Neural cell (in vitro differentiated cells): ENCODE measurements around the gene NLRP3. TPM values are rescaled to one million over a fixed set of nuclear protein-coding genes. Genes with fewer than 3 reads are reported as not detected.
"Not testable (repeated sequence)": the region's sequence is repeated elsewhere in the genome, so short reads cannot be mapped to it uniquely, and the experiment has no call there.

ENCODE experiments used
- H2AFZ ChIP-seq: fragments of 200-600, 300-800 bp; sonication (generic), shearing (Covaris generic); 2 replicates; pipeline ENCODE4 v1.6.0; 2014; ENCODE audit warnings: low read depth, mild to moderate bottlenecking, antibody characterized with exemption, low read length, moderate library complexity
- H3F3A ChIP-seq: fragments of 200-600 bp; shearing (Covaris generic); 2 replicates; pipeline ENCODE4 v1.6.1; 2016; ENCODE audit warnings: mild to moderate bottlenecking, moderate library complexity, mixed read lengths, antibody characterized with exemption, low read length; ENCODE audit not compliant: insufficient read depth, poor library complexity, severe bottlenecking
- H3K27ac ChIP-seq: fragments of 200-600, 300-800 bp; sonication (generic), shearing (Covaris generic); 2 replicates; pipeline ENCODE4 v1.5.1; 2014; ENCODE audit warnings: mild to moderate bottlenecking, low read length, moderate library complexity
- H3K27me3 ChIP-seq: fragments of 300-800, 200-600 bp; sonication (generic), shearing (Covaris generic); 2 replicates; pipeline ENCODE4 v1.6.0; 2014; ENCODE audit warnings: mild to moderate bottlenecking, low read depth, low read length, moderate library complexity; ENCODE audit not compliant: insufficient read depth
- H3K36me3 ChIP-seq: fragments of 300-800, 200-600 bp; sonication (generic), shearing (Covaris generic); 2 replicates; pipeline ENCODE4 v1.5.1; 2014; ENCODE audit warnings: mild to moderate bottlenecking, antibody characterized with exemption, low read length, moderate library complexity; ENCODE audit not compliant: insufficient read depth
- H3K4me2 ChIP-seq: fragments of 300-800, 200-600 bp; sonication (generic), shearing (Covaris generic); 2 replicates; pipeline ENCODE4 v1.6.0; 2014; ENCODE audit warnings: mild to moderate bottlenecking, low read length
- H3K4me3 ChIP-seq: fragments of 300-800, 200-600 bp; sonication (generic), shearing (Covaris generic); 2 replicates; pipeline ENCODE4 v1.5.1; 2014; ENCODE audit warnings: mild to moderate bottlenecking, low read length, moderate library complexity
- H3K79me2 ChIP-seq: fragments of 200-600 bp; shearing (Covaris generic); replicated peaks from 2 replicates; pipeline ENCODE4 v1.6.0; 2014; ENCODE audit warnings: mild to moderate bottlenecking, low read length, moderate library complexity; ENCODE audit not compliant: insufficient read depth
- H3K9ac ChIP-seq: fragments of 300-800, 200-600 bp; sonication (generic), shearing (Covaris generic); 2 replicates; pipeline ENCODE4 v1.6.1; 2016; ENCODE audit warnings: mild to moderate bottlenecking, low read length, mixed read lengths
- H3K9me2 ChIP-seq: fragments of 200-600 bp; shearing (Covaris generic); 2 replicates; pipeline ENCODE4 v1.6.1; 2016; ENCODE audit warnings: mild to moderate bottlenecking, low read length, mixed read lengths; ENCODE audit not compliant: insufficient read depth
- H3K9me3 ChIP-seq: fragments of 200-600, 300-800 bp; sonication (generic), shearing (Covaris generic); 2 replicates; pipeline ENCODE4 v1.6.1; 2016; ENCODE audit warnings: mild to moderate bottlenecking, mixed run types, low read length, moderate library complexity, mixed read lengths
- H4K20me1 ChIP-seq: fragments of 200-600 bp; shearing (Covaris generic); 2 replicates; pipeline ENCODE4 v1.6.1; 2016; ENCODE audit warnings: mild to moderate bottlenecking, mixed run types; ENCODE audit not compliant: insufficient read depth
- CTCF ChIP-seq: fragments of 450-650 bp; IDR thresholded peaks from 2 replicates; pipeline ENCODE4 v1.5.1; 2014; ENCODE audit warnings: antibody characterized with exemption, mild to moderate bottlenecking, moderate library complexity; ENCODE audit not compliant: poor library complexity, severe bottlenecking
- EP300 ChIP-seq: fragments of 450-650 bp; conservative IDR thresholded peaks from 2 replicates; pipeline ENCODE4 v1.6.1; 2014; ENCODE audit warnings: antibody characterized with exemption, mild to moderate bottlenecking, moderate library complexity; ENCODE audit not compliant: poor library complexity, severe bottlenecking
- EZH2 ChIP-seq: fragments of 200-600, 300-800 bp; shearing (Covaris generic), sonication (generic); IDR thresholded peaks from 2 replicates; pipeline ENCODE4 v1.6.1; 2014; ENCODE audit warnings: antibody characterized with exemption, low read length, borderline replicate concordance, mild to moderate bottlenecking; ENCODE audit not compliant: insufficient read depth, poor library complexity, severe bottlenecking
- MXI1 ChIP-seq: fragments of 450-650 bp; conservative IDR thresholded peaks from 2 replicates; pipeline ENCODE4 v1.6.1; 2014; ENCODE audit warnings: antibody characterized with exemption, mild to moderate bottlenecking; ENCODE audit not compliant: poor library complexity, severe bottlenecking
- POLR2AphosphoS5 ChIP-seq: IDR thresholded peaks from 2 replicates; pipeline ENCODE4 v1.6.1; 2012
- RAD21 ChIP-seq: fragments of 450-650 bp; conservative IDR thresholded peaks from 2 replicates; pipeline ENCODE4 v1.6.1; 2014; ENCODE audit warnings: antibody characterized with exemption, mild to moderate bottlenecking, moderate library complexity
- REST ChIP-seq: IDR thresholded peaks from 2 replicates; pipeline ENCODE4 v1.6.1; 2012; ENCODE audit warnings: borderline replicate concordance
- SMC3 ChIP-seq: fragments of 450-650 bp; conservative IDR thresholded peaks from 2 replicates; pipeline ENCODE4 v1.6.1; 2014; ENCODE audit warnings: antibody characterized with exemption, mild to moderate bottlenecking, moderate library complexity; ENCODE audit not compliant: poor library complexity
- TAF1 ChIP-seq: IDR thresholded peaks from 2 replicates; pipeline ENCODE4 v1.6.1; 2012; ENCODE audit warnings: low read depth
- polyA minus RNA-seq: library from RNA; depleted of rRNA, polyadenylated mRNA; stranded (reverse); fragments of >200 nt; gene quantifications from 2 replicates; pipeline ENCODE4 v1.2.3, GENCODE V29; 2014
- polyA plus RNA-seq: library from polyadenylated mRNA; depleted of rRNA; stranded (reverse); fragments of >200 nt; gene quantifications from 2 replicates; pipeline ENCODE4 v1.2.3, GENCODE V29; 2014

The NLRP3 gene
- polyA plus RNA-seq (0.36 and 0.82 TPM in 2 replicates), polyA minus RNA-seq (0.35 TPM in 1 of 2 replicates, not detected in the other)

DNA sequence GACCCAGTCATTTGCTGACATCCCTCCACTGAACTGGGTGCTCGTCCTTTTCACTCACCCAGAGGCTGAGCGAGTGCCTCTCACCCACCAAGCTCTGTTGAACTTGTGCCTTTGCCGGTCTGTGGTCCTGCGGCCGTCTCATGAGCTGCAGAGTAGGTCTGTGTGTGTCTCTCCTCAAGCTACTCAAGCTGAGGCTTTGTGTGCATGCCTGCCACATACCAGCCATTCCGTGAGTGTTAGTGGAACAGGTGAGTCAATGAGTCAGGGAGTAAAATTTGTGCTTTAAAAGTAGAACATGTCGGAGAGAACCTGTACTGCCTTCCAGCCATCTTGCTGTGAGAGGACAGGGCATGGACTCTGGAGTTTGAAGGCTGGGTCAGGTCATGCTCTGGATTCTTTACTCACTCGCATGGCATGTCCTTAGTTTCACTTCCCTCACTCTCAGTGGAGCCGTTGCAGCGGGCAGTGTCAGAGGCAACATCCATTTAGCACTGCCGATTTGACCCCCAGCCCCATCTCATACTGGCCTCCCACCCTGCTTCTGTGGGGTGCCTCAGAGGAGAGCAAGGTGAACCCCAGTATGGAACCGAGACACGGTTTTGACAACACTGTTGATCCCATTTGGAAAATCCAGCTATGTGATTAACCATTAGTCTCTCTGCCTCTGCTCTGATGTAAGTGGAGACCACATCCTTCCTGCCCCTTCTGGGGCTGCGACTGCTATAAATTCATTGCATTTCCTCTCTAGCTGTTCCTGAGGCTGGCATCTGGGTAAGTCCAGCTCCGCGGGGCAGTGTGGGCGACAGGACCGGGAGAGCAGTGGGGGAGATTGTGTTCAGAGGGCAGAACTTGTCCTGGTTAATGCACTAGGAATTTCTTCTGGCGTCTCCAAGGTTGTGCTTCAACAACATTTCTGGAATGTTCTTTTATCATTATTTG is at the start of gene NLRP3:
Gene NLRP3, plus strand, starts transcription at position 751 of the 939 bp plus-strand sequence. CDS start 2,628 bp downstream, outside the sequence.
- H3F3A ChIP-seq = no peaks in the 10 kb centered on the region
- no peak within 1 kb of the TSS for H3K4me3 ChIP-seq
- no peaks in the 10 kb centered on the region for H3K9me3 ChIP-seq
- no peaks in the 10 kb centered on the region for H3K79me2 ChIP-seq
- H3K9ac ChIP-seq = no peak within 1 kb of the TSS
- no peak within 1 kb of the TSS for H3K4me2 ChIP-seq
- TF ChIP-seq CTCF = no peak
- no peak for TF ChIP-seq EZH2
- no peak for TF ChIP-seq POLR2AphosphoS5
- TF ChIP-seq RAD21 = no peak
- no peak for TF ChIP-seq REST
- no peak for TF ChIP-seq SMC3
- no peak for TF ChIP-seq TAF1
- no peak for TF ChIP-seq EP300
- TF ChIP-seq MXI1 = no peak
- H3K9me2 ChIP-seq = no peaks in the 10 kb centered on the region
- no peak within 1 kb of the TSS for H3K27ac ChIP-seq
- no peak within 1 kb of the TSS for H2AFZ ChIP-seq
- H3K27me3 ChIP-seq = no peaks in the 10 kb centered on the region
- no peaks in the 10 kb centered on the region for H3K36me3 ChIP-seq
- no peaks in the 10 kb centered on the region for H4K20me1 ChIP-seq

DNA sequence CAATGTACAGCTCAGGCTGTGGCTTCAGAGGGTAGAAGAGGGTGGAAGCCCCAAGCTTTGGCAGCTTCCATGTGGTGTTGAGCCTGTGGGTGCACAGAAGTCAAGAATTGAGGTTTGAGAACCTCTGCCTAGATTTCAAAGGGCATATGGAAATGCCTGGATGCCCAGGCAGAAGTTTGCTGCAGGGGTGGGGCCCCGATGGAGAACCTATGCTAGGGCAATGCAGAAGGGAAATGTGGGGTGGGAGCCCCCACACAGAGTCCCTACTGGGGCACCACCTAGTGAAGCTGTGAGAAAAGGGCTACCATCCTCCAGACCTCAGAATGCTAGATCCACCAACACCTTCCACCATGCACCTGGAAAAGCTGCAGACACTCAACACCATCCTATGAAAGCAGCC is 49.6 kb upstream of the NLRP3 start:
- H3K27me3 ChIP-seq, H3K4me3 ChIP-seq, H3K9me2 ChIP-seq, H3F3A ChIP-seq, H3K9me3 ChIP-seq, H3K36me3 ChIP-seq, H4K20me1 ChIP-seq, H3K4me2 ChIP-seq, H3K79me2 ChIP-seq, H3K9ac ChIP-seq, H3K27ac ChIP-seq, H2AFZ ChIP-seq: not testable (repeated sequence)
